Heart left ventricle (tissue), 13 donors: ENCODE data around the gene CMIP.

Source experiments
- CTCF ChIP-seq, 12 donors: fragments of 200-600 bp; sonication (generic) in 4 of 12; IDR thresholded peaks; one replicate each; pipeline versions ENCODE4 v1.5.0 to v1.8.0; 2018 to 2022; ENCODE audit warnings: antibody characterized with exemption in 12 of 12, mild to moderate bottlenecking in 5 of 12
- POLR2A ChIP-seq, 2 donors: fragments of 450-650 bp; IDR thresholded peaks; one replicate each; pipeline ENCODE4 v1.6.1; 2017; ENCODE audit warnings: antibody characterized with exemption in 2 of 2, mild to moderate bottlenecking in 2 of 2, moderate library complexity in 2 of 2
- donor health status: ischemic (EF 13 %, LVEDD 7.1; RV severe dilation, severe dysfunction).
- donor health status: DM: no; HTN: yes; CAD: no.
- donor health status: DM: no; HTN: no; CAD: no.
- donor health status: ischemic (EF 25% LVEDD 6.9; RV normal size, moderate dysfunction).
- donor health status: ischemic (EF 25% LVEDD 5.7; RV mildly dilated, moderate dysfunction).
- donor health status: ischemic (EF 35%, LVEDD 5.7; RV mildly dilated, moderate dysfunction).
- donor health status: nonischemic (EF 11% LVEDD 7.7; RV severe dilation, severe dysfunction).
- donor health status: DM: yes; HTN: yes; CAD: no.
- donor health status: PGD.
- donor health status: ischemic (EF 29% LVEDD 5.4; RV normal size, mild dysfunction).
- donor health status: nonischemic (EF 23%, LVEDD 6.1; RV moderate dilation, normal function).

GRCh38 chr16:81664153-81664552, 219.5 kb downstream of the CMIP start:
- TF ChIP-seq CTCF (IDR thresholded peaks at IDR 0.05) (no peak), POLR2A (IDR thresholded peaks at IDR 0.05) (no peak)
